Hematopoietic multipotent progenitor cell (in vitro differentiated cells): Measurements from ENCODE around the gene BMP7. TPM values are rescaled to one million over a fixed set of nuclear protein-coding genes. Genes with fewer than 3 reads are reported as not detected.

ENCODE experiments used
- DNase-seq, 3 donors: peaks; one replicate each; pipeline ENCODE4 v3.0.0-alpha.2; 2011 to 2015; ENCODE audit warnings: low read depth in 2 of 3, low spot score in 2 of 3
- total RNA-seq: library from RNA; depleted of rRNA; stranded (reverse); fragments of >200 nt; gene quantifications from one replicate; pipeline ENCODE4 v1.2.3, GENCODE V29; 2012

The BMP7 gene
- not detected for total RNA-seq

GRCh38 chr20:57266291-57267157, at the start of gene BMP7:
BMP7 (minus strand) TSS chr20:57266641; CDS start chr20:57266122, 519 bp downstream.
- no peak for DNase-seq

- no peak for DNase-seq
Observed at GRCh38 chr20:57315976-57316480, 49.6 kb upstream of the BMP7 start.

GRCh38 chr20:57315083-57315975, 48.9 kb upstream of the BMP7 start:
- DNase-seq = no peak

GRCh38 chr20:57313951-57314350, 47.5 kb upstream of the BMP7 start:
- DNase-seq = no peak

- DNase-seq = no peak
Observed at GRCh38 chr20:57313230-57313629, 46.8 kb upstream of the BMP7 start.

- no peak for DNase-seq
Observed at GRCh38 chr20:57312138-57312537, 45.7 kb upstream of the BMP7 start.

- DNase-seq = no peak
Observed at GRCh38 chr20:57310821-57311514, 44.5 kb upstream of the BMP7 start.

GRCh38 chr20:57309544-57310115, 43.2 kb upstream of the BMP7 start:
- DNase-seq = no peak

GRCh38 chr20:57308451-57309271, 42.2 kb upstream of the BMP7 start:
- DNase-seq = no peak

GRCh38 chr20:57306747-57307146, 40.3 kb upstream of the BMP7 start:
- DNase-seq = no peak

GRCh38 chr20:57301026-57301425, 34.6 kb upstream of the BMP7 start:
- no peak for DNase-seq

- DNase-seq = no peak
Observed at GRCh38 chr20:57298457-57298856, 32.0 kb upstream of the BMP7 start.

- no peak for DNase-seq
Observed at GRCh38 chr20:57294550-57294949, 28.1 kb upstream of the BMP7 start.

GRCh38 chr20:57293995-57294394, 27.6 kb upstream of the BMP7 start:
- no peak for DNase-seq

GRCh38 chr20:57292611-57293010, 26.2 kb upstream of the BMP7 start:
- no peak for DNase-seq

- DNase-seq = no peak
Observed at GRCh38 chr20:57291694-57292093, 25.3 kb upstream of the BMP7 start.

GRCh38 chr20:57291003-57291402, 24.6 kb upstream of the BMP7 start:
- no peak for DNase-seq

GRCh38 chr20:57290178-57290484, 23.7 kb upstream of the BMP7 start:
- no peak for DNase-seq

GRCh38 chr20:57289391-57290177, 23.1 kb upstream of the BMP7 start:
- DNase-seq = no peak
